Thoracic aorta (tissue), 2 donors: Measurements from ENCODE around the gene PLXNA1. TPM values are rescaled to one million over a fixed set of nuclear protein-coding genes. Genes with fewer than 3 reads are reported as not detected.
A peak's percentile ranks its signal among the peaks of the same experiment; 100 is the strongest.

Source experiments
- ATAC-seq: fragments of 150-250 bp; one replicate; pipeline ENCODE4 v1.8.0; 2017; ENCODE audit warnings: low read depth; ENCODE audit not compliant: insufficient number of reproducible peaks, low FRiP score
- DNase-seq: peaks from one replicate; pipeline ENCODE4 v3.0.0-alpha.2; 2020; ENCODE audit warnings: low spot score
- H3K27ac ChIP-seq, 2 donors: fragments of 200-600 bp; sonication (generic); 1 replicate in 1 of 2; 2 replicates in 1 of 2; pipeline ENCODE4 v1.5.1; 2016; ENCODE audit warnings: mild to moderate bottlenecking in 2 of 2, moderate library complexity in 2 of 2
- H3K27me3 ChIP-seq: fragments of 200-600 bp; sonication (generic); replicated peaks from 2 replicates; pipeline ENCODE4 v1.6.0; 2016; ENCODE audit warnings: mild to moderate bottlenecking; ENCODE audit not compliant: insufficient read depth
- H3K36me3 ChIP-seq: fragments of 200-600 bp; sonication (generic); one replicate; pipeline ENCODE4 v1.5.1; 2016
- H3K4me1 ChIP-seq, 2 donors: fragments of 200-600 bp; sonication (generic); 1 replicate in 1 of 2; 2 replicates in 1 of 2; pipeline versions ENCODE4 v1.5.1 to v1.6.0; 2016; ENCODE audit warnings: low read depth in 2 of 2, mild to moderate bottlenecking in 1 of 2; ENCODE audit not compliant: control insufficient read depth in 1 of 2
- H3K4me3 ChIP-seq: fragments of 200-600 bp; sonication (generic); 2 replicates; pipeline ENCODE4 v1.5.1; 2016; ENCODE audit warnings: mild to moderate bottlenecking
- H3K9me3 ChIP-seq: fragments of 200-600 bp; sonication (generic); 2 replicates; pipeline ENCODE4 v1.5.1; 2016
- total RNA-seq, 2 donors: library from RNA; depleted of rRNA; stranded (reverse); fragments of >200 nt; gene quantifications; one replicate each; pipeline versions ENCODE4 v1.1.0 to v1.2.3, GENCODE V29; 2016
- TF ChIP-seq, protein P1 (sequence below): fragments of 200-600 bp; sonication (generic); IDR thresholded peaks from one replicate; pipeline ENCODE4 v1.5.1; 2019; ENCODE audit warnings: antibody characterized with exemption

The PLXNA1 gene
- total RNA-seq, 2 donors from 2014 or later, result 70.1 to 102 TPM

DNA sequence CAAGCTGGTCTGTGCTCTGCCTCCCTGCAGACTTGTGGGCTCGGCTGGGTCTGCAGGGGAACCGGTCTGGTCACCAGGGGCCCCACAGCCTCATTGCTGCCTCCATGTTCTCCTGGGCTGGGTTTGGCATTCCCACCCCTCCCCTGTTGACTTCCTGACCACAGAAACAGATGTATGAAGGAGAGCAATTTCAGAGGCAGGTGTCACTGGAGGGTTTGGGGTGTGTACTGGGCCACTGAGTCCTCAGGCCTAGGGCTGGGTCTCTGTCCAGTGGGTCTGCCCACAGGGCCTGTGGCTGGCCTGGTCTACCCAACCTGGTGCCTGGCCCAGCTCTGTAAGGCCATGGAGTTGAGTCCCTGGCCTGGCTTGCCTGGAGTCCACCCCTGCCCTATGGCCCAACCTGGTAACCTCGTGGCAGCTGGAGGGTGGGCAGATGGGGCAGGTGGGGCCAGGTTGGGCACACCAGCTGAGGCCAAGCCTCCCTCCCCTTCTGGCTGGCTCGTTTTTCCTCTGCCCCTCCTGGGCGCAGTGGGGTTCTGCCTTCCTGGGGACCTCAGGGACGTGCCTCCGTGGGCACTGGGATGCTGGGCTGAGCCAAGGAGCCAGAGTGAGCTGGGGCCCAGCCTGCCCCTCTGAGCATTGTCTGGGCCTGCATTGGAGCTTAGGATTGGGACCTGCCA, 20.8 kb downstream of the PLXNA1 start:
- Histone ChIP-seq H3K4me3 (no peak overlapping the region), H3K27ac (peak overlapping the region; percentile 15 to 97), H3K36me3 (peaks cover 5% of the 10 kb centered on the region), H3K27me3 (no peaks in the 10 kb centered on the region), H3K4me1 (peaks cover 39 to 82% of the 10 kb centered on the region in 2 donors), H3K9me3 (no peaks in the 10 kb centered on the region)
- DNase-seq (no peak), ATAC-seq (no peak)
- TF ChIP-seq, protein P1, sequence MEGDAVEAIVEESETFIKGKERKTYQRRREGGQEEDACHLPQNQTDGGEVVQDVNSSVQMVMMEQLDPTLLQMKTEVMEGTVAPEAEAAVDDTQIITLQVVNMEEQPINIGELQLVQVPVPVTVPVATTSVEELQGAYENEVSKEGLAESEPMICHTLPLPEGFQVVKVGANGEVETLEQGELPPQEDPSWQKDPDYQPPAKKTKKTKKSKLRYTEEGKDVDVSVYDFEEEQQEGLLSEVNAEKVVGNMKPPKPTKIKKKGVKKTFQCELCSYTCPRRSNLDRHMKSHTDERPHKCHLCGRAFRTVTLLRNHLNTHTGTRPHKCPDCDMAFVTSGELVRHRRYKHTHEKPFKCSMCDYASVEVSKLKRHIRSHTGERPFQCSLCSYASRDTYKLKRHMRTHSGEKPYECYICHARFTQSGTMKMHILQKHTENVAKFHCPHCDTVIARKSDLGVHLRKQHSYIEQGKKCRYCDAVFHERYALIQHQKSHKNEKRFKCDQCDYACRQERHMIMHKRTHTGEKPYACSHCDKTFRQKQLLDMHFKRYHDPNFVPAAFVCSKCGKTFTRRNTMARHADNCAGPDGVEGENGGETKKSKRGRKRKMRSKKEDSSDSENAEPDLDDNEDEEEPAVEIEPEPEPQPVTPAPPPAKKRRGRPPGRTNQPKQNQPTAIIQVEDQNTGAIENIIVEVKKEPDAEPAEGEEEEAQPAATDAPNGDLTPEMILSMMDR, result no peak

DNA sequence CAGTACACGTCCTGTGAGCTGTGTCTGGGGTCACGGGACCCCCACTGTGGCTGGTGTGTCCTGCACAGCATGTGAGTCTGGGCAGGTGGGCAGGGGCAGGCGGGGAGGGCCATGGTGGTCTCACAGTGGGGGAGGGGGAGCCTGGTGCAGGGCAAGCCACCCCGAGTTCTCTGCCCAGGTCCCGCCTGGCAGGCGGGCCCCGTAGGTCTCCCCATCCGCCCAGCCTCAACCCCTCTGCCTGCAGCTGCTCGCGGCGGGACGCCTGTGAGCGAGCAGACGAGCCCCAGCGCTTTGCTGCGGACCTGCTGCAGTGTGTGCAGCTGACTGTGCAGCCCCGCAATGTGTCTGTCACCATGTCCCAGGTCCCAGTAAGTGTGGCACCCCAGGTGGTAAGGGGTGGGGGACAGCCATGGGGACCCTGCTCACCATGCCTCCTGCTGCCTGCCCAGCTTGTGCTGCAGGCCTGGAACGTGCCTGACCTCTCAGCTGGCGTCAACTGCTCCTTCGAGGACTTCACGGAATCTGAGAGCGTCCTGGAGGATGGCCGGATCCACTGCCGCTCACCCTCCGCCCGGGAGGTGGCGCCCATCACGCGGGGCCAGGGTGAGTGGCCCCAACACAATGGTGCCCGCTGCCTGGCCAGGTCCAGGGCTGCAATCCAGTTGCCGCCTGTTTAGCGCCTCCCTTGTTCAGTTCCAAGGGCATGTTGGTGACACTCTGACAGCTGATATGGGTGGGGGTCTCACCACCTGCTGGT, 21.9 kb downstream of the PLXNA1 start:
- no peak for DNase-seq
- TF ChIP-seq, protein P1, result no peak
- Histone ChIP-seq H3K4me1 (peaks cover 35 to 82% of the 10 kb centered on the region in 2 donors), H3K27me3 (no peaks in the 10 kb centered on the region), H3K4me3 (no peak overlapping the region), H3K9me3 (no peaks in the 10 kb centered on the region), H3K27ac (no peak overlapping the region), H3K36me3 (peaks cover 5% of the 10 kb centered on the region)
- no peak for ATAC-seq

DNA sequence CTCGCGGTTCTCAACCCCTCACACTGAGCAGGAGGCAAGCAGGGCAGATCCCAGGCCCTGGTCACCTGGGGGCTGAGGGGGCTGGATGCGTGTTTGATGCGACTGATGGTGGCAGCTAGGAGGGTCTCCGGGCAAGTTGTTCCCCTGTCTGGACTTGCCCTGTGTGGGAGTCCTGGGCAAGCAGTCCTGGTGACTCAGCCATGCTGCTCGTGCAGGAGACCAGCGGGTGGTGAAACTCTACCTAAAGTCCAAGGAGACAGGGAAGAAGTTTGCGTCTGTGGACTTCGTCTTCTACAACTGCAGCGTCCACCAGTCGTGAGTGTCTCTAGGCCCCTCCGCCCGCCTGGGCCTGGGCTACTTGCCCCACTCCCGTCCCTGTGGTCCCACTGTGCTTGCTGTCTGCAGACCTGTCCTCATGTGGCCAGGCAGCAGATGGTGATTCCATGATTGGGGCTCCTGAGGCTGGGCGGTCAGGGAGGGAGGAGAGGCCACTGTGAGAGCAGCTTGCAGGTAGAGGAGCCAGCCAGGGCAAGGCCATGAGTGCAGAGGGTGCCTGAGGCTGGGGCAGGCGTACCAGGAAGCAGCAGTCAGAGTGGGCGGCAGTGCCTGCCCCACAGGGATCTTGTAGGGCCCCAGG, 23.1 kb downstream of the PLXNA1 start:
- TF ChIP-seq, protein P1, result no peak
- ATAC-seq (no peak), DNase-seq (no peak)
- H3K27ac ChIP-seq, result no peak overlapping the region
- H3K9me3 ChIP-seq, result no peaks in the 10 kb centered on the region
- H3K4me3 ChIP-seq, result no peak overlapping the region
- H3K4me1 ChIP-seq, result peaks cover 40 to 82% of the 10 kb centered on the region in 2 donors
- H3K27me3 ChIP-seq, result no peaks in the 10 kb centered on the region
- H3K36me3 ChIP-seq, result peaks cover 5% of the 10 kb centered on the region

DNA sequence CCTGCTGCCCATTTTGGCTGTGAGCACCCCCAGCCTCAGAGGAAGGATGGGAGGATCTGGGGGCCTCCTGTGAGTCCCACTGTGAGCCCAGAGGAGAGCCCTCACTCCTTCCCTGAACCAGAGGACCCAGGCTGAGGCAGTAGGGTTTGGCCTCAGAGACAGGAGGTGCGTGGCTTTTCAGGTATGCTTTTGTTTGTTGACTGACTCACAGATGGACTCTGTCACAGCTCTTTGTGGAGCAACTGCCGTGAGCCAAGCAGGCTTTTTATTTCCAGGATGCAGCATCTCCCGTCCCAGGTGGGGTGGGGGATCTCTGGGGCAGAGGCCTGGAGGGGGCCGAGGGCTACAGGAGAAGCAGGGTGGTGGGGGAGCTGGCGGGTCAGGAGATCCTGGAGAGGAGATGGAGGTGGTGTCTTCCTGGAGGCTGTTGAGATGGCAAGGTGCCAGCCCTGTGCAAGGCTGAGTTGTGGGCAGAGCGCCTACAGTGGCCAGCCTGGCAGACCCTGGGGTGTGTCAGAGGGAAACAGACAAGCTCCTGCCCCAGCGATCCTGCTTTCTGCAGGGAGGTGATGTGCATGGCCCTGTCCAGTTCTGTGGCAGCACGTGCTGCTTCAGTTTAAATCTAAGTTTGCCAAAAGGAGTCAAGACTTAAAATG, 24.0 kb downstream of the PLXNA1 start:
- no peak for DNase-seq
- ATAC-seq, result no peak
- no peaks in the 10 kb centered on the region for H3K27me3 ChIP-seq
- H3K27ac ChIP-seq, result peak overlapping the region; percentile 28
- H3K9me3 ChIP-seq, result no peaks in the 10 kb centered on the region
- H3K4me1 ChIP-seq, result peaks cover 38 to 82% of the 10 kb centered on the region in 2 donors
- no peak overlapping the region for H3K4me3 ChIP-seq
- peaks cover 5% of the 10 kb centered on the region for H3K36me3 ChIP-seq
- TF ChIP-seq, protein P1, result no peak

DNA sequence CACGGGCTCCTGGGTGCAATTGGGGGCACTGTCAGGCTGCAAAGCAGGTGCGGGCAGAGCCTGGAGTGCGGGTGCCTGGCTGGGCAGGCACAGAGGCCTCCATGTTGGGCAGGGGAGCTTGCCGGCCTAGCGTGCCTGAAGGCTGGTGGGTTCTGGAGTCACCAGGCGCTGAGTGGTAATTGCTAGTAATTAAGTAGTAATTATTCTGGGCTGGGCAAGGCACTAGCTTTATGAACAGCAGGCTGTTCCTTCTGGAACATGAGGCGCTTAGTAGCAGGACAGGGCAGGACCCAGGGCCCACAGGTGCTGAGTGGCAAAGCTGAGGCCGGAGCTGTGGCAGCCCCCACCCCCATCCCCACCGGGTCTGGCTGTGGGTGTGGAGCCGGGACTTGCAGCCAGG, 25.3 kb downstream of the PLXNA1 start:
- peaks cover 13% of the 10 kb centered on the region for H3K36me3 ChIP-seq
- ATAC-seq (no peak), DNase-seq (no peak)
- no peak overlapping the region for H3K4me3 ChIP-seq
- TF ChIP-seq, protein P1, result no peak
- H3K27me3 ChIP-seq, result no peaks in the 10 kb centered on the region
- H3K4me1 ChIP-seq, result peaks cover 33 to 78% of the 10 kb centered on the region in 2 donors
- H3K9me3 ChIP-seq, result no peaks in the 10 kb centered on the region
- H3K27ac ChIP-seq, result peak overlapping the region; percentile 78 to 80
